K562 (cell line): ENCODE results near the gene FAM180B. TPM values are rescaled to one million over a fixed set of nuclear protein-coding genes. Genes with fewer than 3 reads are reported as not detected.

Experiments used
- CBFA2T3 ChIP-seq: fragments of 450-650 bp; IDR thresholded peaks from 2 replicates; pipeline ENCODE4 v1.6.1; 2017
- ERF ChIP-seq: fragments of 450-650 bp; formaldehyde crosslinking; IDR thresholded peaks from 2 replicates; pipeline ENCODE4 v1.4.0; 2020; ENCODE audit warnings: mild to moderate bottlenecking, mixed read lengths
- HDAC3 ChIP-seq: fragments of 450-650 bp; IDR thresholded peaks from 2 replicates; pipeline ENCODE4 v1.6.1; 2018; ENCODE audit warnings: borderline replicate concordance, mild to moderate bottlenecking, moderate library complexity; ENCODE audit not compliant: partially characterized antibody
- HDGF ChIP-seq: fragments of 450-650 bp; IDR thresholded peaks from 2 replicates; pipeline ENCODE4 v1.6.1; 2016
- HEY1 ChIP-seq: fragments of 250-450 bp; sonication (Bioruptor Pico); IDR thresholded peaks from 2 replicates; pipeline ENCODE4 v1.5.0; 2020; ENCODE audit warnings: mild to moderate bottlenecking, moderate library complexity, borderline replicate concordance
- HNRNPH1 ChIP-seq: fragments of 200-400 bp; formaldehyde crosslinking; optimal IDR thresholded peaks from 2 replicates; pipeline ENCODE3; 2017; ENCODE audit warnings: low read depth, mild to moderate bottlenecking, low read length, moderate library complexity
- KLF1 ChIP-seq: fragments of 450-650 bp; IDR thresholded peaks from 2 replicates; pipeline ENCODE4 v1.6.1; 2016; ENCODE audit warnings: missing genetic modification characterization, missing compliant biosample characterization
- MED1 ChIP-seq: sonication (generic); formaldehyde crosslinking; IDR thresholded peaks from 2 replicates; pipeline ENCODE4 v1.8.1; 2023; ENCODE audit warnings: missing genetic modification reagents, borderline replicate concordance
- MYNN ChIP-seq, 2 experiments: sonication (generic); formaldehyde crosslinking in 1 of 2; IDR thresholded peaks; 2 replicates each; pipeline versions ENCODE4 v1.5.0 to v1.6.1; 2016 to 2020; ENCODE audit warnings: antibody characterized with exemption in 1 of 2, missing genetic modification reagents in 1 of 2
- NFE2L1 ChIP-seq: fragments of 450-650 bp; IDR thresholded peaks from 2 replicates; pipeline ENCODE4 v1.6.1; 2016; ENCODE audit warnings: missing genetic modification characterization, low read depth, mild to moderate bottlenecking, missing compliant biosample characterization, moderate library complexity, borderline replicate concordance
- NONO ChIP-seq, 2 experiments: fragments of 200-400 bp in 1 of 2; fragments of 450-650 bp in 1 of 2; formaldehyde crosslinking in 1 of 2; IDR thresholded peaks; 2 replicates each; pipeline ENCODE4 v1.6.1; 2017; ENCODE audit warnings: low read depth in 2 of 2, mild to moderate bottlenecking in 2 of 2, moderate library complexity in 2 of 2, low read length in 1 of 2
- NR2C2 ChIP-seq, 2 experiments: fragments of 200-800 bp in 1 of 2; sonication (Bioruptor generic) in 1 of 2; sonication (generic) in 1 of 2; formaldehyde crosslinking in 1 of 2; IDR thresholded peaks; 2 replicates each; pipeline versions ENCODE4 v1.6.1 to v1.8.0; 2016 to 2022; ENCODE audit warnings: mild to moderate bottlenecking in 1 of 2, missing compliant biosample characterization in 1 of 2, missing genetic modification characterization in 1 of 2, missing genetic modification reagents in 1 of 2
- PHF21A ChIP-seq: fragments of 450-650 bp; IDR thresholded peaks from 2 replicates; pipeline ENCODE4 v1.6.1; 2017; ENCODE audit warnings: low read depth, borderline replicate concordance
- PHTF2 ChIP-seq: fragments of 250-450 bp; sonication (Bioruptor Pico); IDR thresholded peaks from 2 replicates; pipeline ENCODE4 v1.5.0; 2021; ENCODE audit warnings: mild to moderate bottlenecking
- SPI1 ChIP-seq: IDR thresholded peaks from 2 replicates; pipeline ENCODE4 v1.6.1; 2011; ENCODE audit warnings: low read depth, low read length, control low read depth, borderline replicate concordance
- TAF15 ChIP-seq: fragments of 200-400 bp; formaldehyde crosslinking; IDR thresholded peaks from 2 replicates; pipeline ENCODE4 v1.6.1; 2017; ENCODE audit warnings: mild to moderate bottlenecking, low read depth, low read length, moderate library complexity
- ZC3H11A ChIP-seq: IDR thresholded peaks from 2 replicates; pipeline ENCODE4 v1.6.1; 2012; ENCODE audit warnings: low read depth, low read length, improper control_type of control experiment
- ZNF75A ChIP-seq: fragments of 450-650 bp; formaldehyde crosslinking; IDR thresholded peaks from 2 replicates; pipeline ENCODE4 v1.4.0; 2020; ENCODE audit warnings: mild to moderate bottlenecking
- polyA plus RNA-seq, 8 experiments: library from polyadenylated mRNA; depleted of rRNA in 4 of 8; stranded (reverse) in 5 of 8; unstranded in 3 of 8; fragments of >200 nt; fragmentation: Nextera tagmentation in 2 of 8; fragmentation: Illumina TruSeq in 1 of 8; extraction: Ambion mirVana in 2 of 8; extraction: Trizol in 1 of 8; gene quantifications; 2 replicates each; pipeline versions ENCODE4 v1.2.1 to v1.2.3, GENCODE V29; 2011 to 2014; ENCODE audit warnings: inconsistent platforms in 1 of 8, missing spikeins in 1 of 8
- total RNA-seq, 7 experiments: library from RNA; depleted of rRNA in 6 of 7; stranded (reverse); fragments of >200 nt in 6 of 7; fragmentation: Illumina TruSeq in 2 of 7; extraction: Trizol in 2 of 7; gene quantifications; 2 replicates each; pipeline versions ENCODE4 v1.2.1 to v1.2.3, GENCODE V29; 2011 to 2021; ENCODE audit warnings: low replicate concordance in 1 of 7
- TF ChIP-seq, protein P1 (sequence below): sonication (generic); formaldehyde crosslinking; IDR thresholded peaks from 2 replicates; pipeline ENCODE4 v1.8.0; 2022; ENCODE audit warnings: mild to moderate bottlenecking, missing genetic modification reagents, borderline replicate concordance
- TF ChIP-seq, protein P2 (sequence below): fragments of 450-650 bp; formaldehyde crosslinking; IDR thresholded peaks from 2 replicates; pipeline ENCODE4 v1.4.0; 2020; ENCODE audit warnings: mild to moderate bottlenecking, moderate library complexity
- TF ChIP-seq, protein P3 (sequence below): sonication (generic); formaldehyde crosslinking; IDR thresholded peaks from 2 replicates; pipeline ENCODE4 v1.8.1; 2023; ENCODE audit warnings: mild to moderate bottlenecking, missing genetic modification reagents

The FAM180B gene
- total and polyA plus RNA-seq, 9 of the 15 experiments (the other 6 are each of a cell fraction or from before 2014, with no cell fraction given): 0.05 to 0.14 TPM; not detected in 7

DNA sequence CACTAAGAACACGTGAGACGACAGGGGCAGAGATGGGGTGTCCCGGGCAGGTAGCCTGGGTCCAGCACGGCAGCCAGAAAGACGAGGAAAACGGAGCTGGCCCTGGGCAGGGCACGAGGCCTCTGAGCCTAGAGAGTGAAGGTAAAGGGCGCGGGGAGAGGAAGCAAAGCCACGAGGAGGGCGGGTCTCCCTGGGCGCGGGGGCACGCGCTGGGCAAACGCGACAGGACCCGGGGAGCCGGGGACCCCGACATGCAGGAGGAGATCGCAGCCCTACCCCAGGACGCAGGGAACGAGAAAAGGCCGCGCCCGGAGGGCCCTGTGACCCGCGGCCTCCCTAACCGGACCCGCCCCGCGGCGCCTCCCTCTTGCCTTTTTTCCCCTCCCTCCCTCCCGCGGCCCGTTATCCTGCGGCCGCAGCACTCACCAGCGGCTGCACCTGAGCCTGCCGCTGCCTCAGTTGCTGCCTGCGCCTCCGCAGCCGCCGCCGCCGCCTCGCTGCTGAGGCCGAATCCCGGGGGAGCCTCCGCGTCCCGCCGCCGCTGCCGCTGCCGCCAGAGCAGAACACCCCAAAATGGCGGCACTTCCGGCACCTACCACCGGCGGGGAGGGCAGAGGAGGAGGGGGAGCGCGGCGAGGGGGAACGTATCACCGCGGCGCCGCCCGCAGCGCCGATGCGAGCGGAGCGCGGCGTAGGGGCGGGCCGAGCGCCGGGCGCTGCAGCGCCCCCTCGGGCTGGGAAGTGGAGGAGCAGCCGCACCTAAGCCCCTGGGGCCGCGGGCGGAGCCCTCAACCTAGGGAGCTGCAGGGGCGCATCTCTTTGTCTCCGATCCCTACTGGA lies 33.7 kb upstream of the FAM180B start, which contains the start of gene CELF1 (continued):
- TF ChIP-seq, protein P1, sequence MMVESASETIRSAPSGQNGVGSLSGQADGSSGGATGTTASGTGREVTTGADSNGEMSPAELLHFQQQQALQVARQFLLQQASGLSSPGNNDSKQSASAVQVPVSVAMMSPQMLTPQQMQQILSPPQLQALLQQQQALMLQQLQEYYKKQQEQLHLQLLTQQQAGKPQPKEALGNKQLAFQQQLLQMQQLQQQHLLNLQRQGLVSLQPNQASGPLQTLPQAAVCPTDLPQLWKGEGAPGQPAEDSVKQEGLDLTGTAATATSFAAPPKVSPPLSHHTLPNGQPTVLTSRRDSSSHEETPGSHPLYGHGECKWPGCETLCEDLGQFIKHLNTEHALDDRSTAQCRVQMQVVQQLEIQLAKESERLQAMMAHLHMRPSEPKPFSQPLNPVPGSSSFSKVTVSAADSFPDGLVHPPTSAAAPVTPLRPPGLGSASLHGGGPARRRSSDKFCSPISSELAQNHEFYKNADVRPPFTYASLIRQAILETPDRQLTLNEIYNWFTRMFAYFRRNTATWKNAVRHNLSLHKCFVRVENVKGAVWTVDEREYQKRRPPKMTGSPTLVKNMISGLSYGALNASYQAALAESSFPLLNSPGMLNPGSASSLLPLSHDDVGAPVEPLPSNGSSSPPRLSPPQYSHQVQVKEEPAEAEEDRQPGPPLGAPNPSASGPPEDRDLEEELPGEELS (CRISPR knock-in tag): peak; percentile 38; the same call in 1 of the 2 replicates
- TF ChIP-seq, protein P2, sequence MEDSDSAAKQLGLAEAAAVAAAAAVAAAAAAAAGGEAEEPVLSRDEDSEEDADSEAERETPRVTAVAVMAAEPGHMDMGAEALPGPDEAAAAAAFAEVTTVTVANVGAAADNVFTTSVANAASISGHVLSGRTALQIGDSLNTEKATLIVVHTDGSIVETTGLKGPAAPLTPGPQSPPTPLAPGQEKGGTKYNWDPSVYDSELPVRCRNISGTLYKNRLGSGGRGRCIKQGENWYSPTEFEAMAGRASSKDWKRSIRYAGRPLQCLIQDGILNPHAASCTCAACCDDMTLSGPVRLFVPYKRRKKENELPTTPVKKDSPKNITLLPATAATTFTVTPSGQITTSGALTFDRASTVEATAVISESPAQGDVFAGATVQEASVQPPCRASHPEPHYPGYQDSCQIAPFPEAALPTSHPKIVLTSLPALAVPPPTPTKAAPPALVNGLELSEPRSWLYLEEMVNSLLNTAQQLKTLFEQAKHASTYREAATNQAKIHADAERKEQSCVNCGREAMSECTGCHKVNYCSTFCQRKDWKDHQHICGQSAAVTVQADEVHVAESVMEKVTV (CRISPR knock-in tag): no peak
- TF ChIP-seq KLF1 (tag) (peak; percentile 38; the same call in 1 of the 2 replicates), MED1 (CRISPR knock-in tag) (no peak), HNRNPH1 (no peak), ZC3H11A (0 out of 2 replicates have a peak, but pooled peaks have one; percentile 45), PHTF2 (CRISPR knock-in tag) (no peak), MYNN (IDR thresholded peaks at IDR 0.05) (no peak), MYNN (CRISPR knock-in tag; IDR thresholded peaks at IDR 0.05) (no peak), PHF21A (no peak), ERF (CRISPR knock-in tag) (0 out of 2 replicates have a peak, but pooled peaks have one; percentile 12), NONO (IDR thresholded peaks at IDR 0.05; ENCODE audit: low read depth in 2 of 2, low read length in 1 of 2) (peak in 1 of 2 experiments; percentile 92; a peak in 3 of 4 replicates), TAF15 (no peak), HEY1 (no peak), CBFA2T3 (no peak), HDAC3 (no peak), NR2C2 (CRISPR knock-in tag; IDR thresholded peaks at IDR 0.05) (peak; percentile 33; the same call in 1 of the 2 replicates), NR2C2 (tag; IDR thresholded peaks at IDR 0.05) (peak; percentile 75; the same call in 1 of the 2 replicates), HDGF (no peak), NFE2L1 (tag) (no peak), ZNF75A (CRISPR knock-in tag) (no peak), SPI1 (peak; percentile 50; the same call in 1 of the 2 replicates)
- TF ChIP-seq, protein P3, sequence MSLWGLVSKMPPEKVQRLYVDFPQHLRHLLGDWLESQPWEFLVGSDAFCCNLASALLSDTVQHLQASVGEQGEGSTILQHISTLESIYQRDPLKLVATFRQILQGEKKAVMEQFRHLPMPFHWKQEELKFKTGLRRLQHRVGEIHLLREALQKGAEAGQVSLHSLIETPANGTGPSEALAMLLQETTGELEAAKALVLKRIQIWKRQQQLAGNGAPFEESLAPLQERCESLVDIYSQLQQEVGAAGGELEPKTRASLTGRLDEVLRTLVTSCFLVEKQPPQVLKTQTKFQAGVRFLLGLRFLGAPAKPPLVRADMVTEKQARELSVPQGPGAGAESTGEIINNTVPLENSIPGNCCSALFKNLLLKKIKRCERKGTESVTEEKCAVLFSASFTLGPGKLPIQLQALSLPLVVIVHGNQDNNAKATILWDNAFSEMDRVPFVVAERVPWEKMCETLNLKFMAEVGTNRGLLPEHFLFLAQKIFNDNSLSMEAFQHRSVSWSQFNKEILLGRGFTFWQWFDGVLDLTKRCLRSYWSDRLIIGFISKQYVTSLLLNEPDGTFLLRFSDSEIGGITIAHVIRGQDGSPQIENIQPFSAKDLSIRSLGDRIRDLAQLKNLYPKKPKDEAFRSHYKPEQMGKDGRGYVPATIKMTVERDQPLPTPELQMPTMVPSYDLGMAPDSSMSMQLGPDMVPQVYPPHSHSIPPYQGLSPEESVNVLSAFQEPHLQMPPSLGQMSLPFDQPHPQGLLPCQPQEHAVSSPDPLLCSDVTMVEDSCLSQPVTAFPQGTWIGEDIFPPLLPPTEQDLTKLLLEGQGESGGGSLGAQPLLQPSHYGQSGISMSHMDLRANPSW (CRISPR knock-in tag): peak; percentile 39; the same call in 1 of the 2 replicates
